EL (cell line): Measurements from ENCODE around the gene GSTO2.
"Not testable (repeated sequence)": the region's sequence is repeated elsewhere in the genome, so short reads cannot be mapped to it uniquely, and the experiment has no call there.

Experiments used
- DNase-seq: peaks from one replicate; pipeline ENCODE4 v3.0.0-alpha.2; 2016

The GSTO2 gene

DNA sequence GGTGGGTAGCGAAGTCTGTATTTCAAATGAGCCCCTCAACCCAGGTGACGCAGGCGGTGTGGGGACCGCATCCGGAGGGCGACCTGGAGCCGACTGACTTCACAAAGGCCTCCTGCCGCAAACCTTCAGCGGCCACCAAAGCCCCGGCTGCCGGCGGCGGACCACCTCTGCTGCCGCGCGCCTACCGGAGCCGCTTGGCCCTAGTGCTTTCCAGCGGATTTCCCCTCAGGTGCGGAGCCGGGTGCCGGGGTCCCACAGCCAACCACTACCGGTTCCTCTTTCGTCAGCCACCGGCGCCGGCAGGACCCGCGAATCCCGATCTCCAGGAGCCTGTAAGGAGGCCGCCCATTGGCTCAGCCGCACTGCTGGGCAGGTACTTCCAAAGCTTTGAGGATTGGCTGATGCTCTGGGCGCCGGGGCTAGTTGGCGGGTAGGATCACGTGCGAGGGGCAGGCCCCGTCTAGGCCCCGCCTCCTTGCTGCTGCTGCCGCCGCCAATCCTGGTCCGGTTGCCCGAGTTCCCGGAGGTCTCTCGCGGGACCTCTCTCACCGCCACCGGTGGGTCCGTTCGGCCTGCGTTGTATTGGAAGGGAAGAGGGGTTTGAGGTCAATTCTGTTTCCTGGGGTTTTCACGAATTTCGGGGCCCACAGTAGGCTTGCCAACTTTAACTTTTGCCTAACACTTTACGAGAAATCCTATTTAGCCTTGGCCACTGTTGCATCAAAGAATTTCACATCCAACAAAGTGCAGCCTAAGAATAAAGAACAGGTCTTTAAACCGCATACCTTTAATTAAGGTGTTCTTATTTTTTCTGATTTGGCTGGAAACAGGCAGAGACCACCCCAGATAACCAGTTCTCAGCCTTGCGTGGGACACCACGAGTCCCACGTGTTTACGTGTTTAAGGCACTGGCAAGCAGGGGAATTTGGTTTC lies at the start of gene GSTO2:
Gene GSTO2 (plus strand): TSS at position 472 of the 933 bp plus-strand sequence. CDS start 5,732 bp downstream, outside the sequence.
- DNase-seq, result no peak

DNA sequence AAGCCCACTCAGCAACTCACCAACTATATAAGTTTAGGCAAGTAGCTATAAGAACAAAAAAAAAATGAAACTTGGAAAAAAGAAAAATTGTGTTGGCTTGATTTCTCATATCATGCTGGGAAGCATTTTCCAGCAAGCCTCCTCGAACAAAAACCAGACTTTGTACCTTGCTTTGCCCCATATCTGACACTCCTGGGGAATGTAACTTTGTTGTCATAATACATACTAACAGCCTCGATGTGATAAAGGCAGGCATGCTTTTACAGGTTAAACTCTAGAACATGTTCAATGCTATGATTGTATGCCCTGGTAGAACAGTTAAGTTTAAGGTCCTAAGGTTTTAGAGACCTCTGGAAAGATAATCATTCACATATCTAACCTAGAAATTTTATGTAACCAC lies 48.5 kb upstream of the GSTO2 start:
- no peak for DNase-seq

DNA sequence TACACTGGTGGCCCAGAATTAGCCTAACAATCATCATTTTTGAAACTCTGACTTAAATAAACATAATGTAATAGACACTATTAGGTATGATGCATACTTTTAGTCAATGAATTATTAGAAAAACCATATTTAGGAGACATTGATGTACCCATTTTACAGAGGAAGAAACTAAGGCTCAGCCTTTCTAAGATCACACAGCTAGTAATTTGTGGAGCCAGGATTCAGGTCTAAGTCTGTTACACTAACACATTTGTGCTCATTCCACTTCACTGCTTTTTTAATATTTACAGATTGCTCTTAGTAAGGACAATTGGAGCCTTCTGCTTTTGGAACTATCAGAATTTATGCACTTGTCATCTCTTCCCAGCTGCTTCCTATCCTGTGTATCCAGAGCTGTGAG lies 45.7 kb upstream of the GSTO2 start:
- no peak for DNase-seq

DNA sequence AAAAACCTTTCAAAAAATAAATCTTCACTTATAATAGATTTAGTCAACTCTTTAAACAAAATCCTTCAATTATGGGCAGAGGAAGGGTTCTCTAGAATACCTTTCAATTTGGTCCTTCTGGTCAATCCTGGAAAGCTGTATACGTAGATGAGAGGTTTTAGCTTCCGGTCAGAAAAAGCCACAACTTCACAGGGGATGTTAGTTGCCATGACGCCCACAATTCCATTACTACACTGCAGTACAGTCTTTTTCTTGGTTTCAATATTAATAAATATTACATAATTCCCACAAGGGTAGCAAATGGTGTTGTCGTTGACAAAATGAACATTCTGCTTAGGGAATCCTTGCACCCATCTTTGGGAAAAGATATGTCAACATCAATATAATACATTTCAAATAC lies 38.5 kb upstream of the GSTO2 start:
- no peak for DNase-seq

DNA sequence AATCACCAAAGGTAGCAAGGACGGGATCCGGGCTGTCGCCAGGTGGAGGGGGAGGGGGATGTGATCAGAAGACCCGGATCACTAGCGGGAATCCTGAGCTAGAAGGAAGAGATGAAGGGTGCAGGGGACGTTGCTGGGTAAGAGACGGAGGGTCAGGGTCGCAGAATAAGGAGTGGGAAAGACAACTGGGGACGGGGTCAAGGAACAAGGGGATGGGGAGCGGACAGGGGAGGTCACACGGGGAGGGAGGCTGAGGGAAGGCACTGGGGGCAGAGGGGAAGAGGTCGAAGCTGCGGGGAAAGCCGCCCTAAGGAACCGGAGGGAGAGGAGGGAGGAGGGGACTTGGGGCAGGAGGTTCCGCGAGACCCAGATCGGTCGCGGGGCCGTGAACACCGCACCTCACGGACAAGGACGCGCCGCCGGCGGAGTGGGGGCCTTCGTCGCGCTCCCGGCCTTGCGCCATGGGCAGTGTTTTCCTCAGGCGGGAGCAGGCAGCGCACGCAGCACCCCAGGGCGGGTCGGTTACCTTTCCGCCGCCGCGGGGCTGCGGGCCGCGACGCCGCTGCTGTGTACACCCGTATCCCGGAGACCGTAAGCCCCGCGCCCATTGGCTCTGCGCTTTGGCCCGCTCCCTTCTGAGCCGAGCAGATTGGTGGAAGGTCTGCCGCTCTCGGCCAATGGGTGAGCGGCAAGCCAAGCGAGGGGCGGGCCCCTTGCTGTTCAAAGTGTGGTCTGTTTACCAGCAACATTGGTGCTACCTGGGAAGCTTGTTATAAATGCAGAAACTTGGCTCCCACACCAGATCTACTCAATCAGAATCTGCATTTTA lies 37.0 kb upstream of the GSTO2 start, which contains the start of gene CFAP43:
Gene CFAP43 (minus strand): TSS at position 581 of the 829 bp plus-strand sequence. CDS start 118 bp downstream, at position 463.
- DNase-seq, result peak; percentile 96

DNA sequence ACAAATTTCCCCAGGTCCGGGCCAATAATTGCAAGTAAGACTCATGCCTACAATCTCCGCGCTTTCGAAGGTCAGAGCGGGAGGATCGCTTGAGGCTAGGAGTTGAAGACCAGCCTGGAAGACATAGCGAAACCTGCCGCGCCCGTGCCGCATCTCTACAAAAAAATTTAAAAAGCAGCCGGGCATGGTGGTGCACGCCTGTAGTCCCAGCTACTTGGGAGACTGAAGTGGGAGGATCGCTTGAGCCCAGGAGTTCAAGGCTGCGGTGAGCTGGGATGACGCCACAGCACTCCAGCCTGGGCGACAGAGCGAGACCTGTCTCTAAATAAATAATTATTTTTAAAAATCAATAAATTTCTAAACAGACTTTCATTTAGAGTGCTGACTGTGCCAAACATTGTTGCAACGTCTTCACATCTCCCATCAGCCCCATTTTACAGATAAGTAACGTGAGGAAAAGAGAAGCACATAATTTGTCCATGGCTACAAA lies 36.3 kb upstream of the GSTO2 start:
- DNase-seq, result no peak

DNA sequence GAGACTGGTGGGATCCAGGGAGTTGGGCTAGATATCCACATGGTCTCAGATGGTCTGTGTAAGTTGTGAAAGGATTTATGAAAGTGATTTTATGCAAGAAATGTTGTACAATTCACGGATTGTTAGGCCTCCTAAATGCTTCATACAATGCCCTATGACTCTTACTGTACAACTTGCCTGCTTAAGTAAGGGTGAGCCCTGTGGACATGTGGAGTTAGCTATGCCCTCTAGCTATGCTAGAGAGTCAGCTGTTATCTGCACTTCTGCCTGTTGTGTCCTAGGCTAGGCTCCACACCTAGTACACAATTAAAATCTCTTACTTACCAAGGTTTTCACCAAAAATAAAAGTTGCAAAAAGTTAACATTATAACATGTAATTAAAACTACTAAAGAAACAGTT lies 35.2 kb upstream of the GSTO2 start:
- no peak for DNase-seq

DNA sequence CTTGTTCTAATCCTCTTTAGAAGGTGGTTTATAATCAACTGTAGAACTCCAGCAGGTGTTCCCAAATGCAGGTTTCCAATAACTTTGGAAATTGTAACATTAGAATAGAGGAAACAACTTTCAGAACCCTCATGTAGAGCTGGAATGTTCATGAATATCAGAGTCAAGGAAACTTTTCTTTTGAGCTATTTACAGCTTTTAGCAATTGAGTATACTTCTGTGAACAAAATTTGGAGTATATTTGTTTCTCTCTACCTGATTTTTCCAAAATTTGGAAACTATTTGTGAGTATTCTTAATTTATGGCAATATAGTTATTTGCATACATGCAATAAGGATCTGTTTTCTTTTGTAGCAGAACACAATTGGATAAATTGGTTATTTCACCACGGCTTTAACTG lies 34.0 kb upstream of the GSTO2 start:
- no peak for DNase-seq

DNA sequence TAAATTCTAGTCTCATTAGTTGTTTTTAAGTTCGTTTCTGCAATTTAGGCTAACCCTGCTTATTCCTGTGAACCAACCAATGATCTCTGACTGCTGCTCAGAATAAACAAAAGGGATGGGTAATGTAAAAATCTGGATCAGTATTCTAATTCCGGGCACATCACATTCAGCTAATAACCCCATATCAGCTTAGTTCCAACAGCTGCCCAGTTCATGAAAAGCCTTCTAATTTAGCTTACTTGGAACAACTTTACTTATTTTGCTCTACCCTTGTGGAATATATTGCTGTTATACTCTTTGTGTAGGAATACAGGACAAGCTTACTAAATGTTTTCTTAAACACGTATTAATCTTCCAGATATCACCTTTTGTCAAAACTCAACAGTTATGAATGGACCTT lies 33.2 kb upstream of the GSTO2 start:
- DNase-seq, result no peak

DNA sequence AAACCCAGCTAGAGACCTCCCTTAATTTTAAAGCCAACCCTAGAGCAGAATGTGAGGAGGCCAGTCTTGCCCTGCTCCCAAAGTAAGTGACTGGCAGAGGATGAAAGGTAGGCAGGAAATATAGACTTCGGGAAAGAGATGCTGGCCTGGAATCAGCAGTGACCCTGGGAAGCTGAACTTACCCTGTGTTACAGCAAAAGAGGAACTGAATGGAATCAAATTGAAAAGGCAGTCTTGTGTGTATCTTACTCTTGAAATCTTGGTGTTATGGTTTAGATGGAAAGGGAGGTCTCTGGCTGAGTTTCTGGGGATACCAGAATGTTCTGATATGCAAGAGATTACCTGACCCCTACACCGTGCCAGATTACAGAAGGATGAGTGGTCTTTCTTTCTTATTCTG lies 28.9 kb upstream of the GSTO2 start:
- DNase-seq, result no peak

DNA sequence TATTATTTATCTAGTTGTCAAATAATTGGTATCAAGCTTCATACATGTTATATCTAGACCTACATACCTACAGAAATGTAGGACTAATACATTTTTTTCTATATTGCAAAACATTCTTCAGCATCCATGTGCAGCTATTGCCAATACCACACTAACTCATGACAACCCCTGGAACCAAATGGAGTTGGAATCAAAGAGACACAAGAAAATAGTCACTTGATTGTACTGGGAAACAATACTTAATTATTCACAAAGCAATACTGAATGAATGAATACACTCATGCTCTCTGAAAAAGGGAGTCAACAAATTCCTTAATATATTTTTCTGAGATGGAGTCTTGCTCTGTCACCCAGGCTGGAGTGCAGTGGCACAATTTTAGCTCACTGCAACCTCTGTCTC lies 26.4 kb upstream of the GSTO2 start:
- no peak for DNase-seq

DNA sequence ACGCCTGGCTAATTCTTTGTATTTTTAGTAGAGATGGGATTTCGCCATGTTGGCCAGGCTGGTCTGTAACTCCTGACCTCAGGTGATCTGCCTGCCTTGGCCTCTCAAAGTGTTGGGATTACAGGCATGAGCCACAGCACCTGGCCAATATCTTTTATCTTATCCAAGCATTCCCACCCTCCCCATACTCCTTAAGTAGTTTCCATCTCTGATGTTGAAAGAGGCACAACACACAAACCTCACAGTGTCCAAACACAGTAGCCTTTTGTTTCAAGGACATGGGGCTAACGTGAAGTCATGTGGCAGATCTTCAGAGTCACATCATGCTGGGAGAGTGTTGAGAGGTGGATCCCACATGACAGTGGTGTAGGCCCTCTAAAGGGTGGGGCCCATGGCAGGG lies 26.0 kb upstream of the GSTO2 start:
- not testable (repeated sequence) for DNase-seq

DNA sequence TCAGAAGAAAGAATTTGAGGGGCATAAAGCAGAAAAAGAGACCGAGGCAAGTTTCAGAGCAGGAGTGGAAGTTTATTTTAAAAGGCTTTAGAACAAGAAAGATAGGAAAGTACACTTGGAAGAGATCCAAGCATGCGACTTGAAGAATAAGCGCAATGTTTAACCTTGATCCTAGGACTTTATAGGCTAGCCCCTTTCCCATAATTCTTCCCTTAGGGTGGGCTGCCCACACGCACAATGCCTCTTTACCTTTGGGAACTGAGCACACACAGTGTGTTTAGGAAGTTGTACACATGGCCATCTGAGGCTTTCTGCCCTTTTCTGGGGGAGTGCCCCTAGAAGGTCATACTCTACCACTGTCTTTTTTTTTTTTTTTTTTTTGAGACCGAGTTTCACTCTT lies 25.5 kb upstream of the GSTO2 start:
- no peak for DNase-seq

DNA sequence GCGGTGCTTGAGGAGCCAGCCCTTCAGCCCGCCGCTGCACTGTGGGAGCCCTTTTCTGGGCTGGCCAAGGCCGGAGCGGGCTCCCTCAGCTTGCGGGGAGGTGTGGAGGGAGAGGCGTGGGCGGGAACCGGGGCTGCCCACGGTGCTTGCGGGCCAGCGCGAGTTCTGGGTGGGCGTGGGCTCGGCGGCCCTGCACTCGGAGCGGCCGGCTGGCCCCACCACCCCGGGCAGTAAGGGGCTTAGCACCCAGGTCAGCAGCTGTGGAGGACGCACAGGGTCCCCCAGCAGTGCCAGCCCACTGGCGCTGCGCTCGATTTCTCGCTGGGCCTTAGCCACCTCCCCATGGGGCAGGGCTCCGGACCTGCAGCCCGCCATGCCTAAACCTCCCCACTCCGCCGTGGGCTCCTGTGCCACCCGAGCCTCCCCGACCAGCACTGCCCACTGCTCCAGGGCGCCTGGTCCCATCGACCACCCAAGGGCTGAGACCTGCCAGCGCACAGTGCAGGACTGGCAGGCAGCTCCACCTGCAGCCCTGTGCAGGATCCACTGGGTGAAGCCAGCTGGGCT lies 23.8 kb upstream of the GSTO2 start:
- DNase-seq, result no peak

DNA sequence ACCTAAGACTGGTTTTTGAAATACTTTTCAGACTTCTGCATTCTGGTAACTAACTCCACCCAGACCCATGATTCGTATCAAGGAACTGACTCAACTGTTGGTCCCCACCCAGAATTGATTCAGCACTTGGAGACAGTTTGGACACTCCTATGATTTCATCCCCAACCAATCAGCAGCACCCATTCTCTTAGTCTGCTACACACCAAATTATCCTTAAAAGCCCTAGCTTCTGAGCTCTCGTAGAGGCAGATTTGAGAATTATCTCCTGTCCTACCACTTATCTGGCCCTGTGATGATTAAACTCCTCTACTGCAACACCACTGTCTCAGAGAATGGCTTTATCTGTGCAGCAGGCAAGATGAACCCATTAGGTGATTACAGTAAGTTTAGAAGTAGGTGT lies 22.0 kb upstream of the GSTO2 start:
- peak; percentile 34 for DNase-seq

DNA sequence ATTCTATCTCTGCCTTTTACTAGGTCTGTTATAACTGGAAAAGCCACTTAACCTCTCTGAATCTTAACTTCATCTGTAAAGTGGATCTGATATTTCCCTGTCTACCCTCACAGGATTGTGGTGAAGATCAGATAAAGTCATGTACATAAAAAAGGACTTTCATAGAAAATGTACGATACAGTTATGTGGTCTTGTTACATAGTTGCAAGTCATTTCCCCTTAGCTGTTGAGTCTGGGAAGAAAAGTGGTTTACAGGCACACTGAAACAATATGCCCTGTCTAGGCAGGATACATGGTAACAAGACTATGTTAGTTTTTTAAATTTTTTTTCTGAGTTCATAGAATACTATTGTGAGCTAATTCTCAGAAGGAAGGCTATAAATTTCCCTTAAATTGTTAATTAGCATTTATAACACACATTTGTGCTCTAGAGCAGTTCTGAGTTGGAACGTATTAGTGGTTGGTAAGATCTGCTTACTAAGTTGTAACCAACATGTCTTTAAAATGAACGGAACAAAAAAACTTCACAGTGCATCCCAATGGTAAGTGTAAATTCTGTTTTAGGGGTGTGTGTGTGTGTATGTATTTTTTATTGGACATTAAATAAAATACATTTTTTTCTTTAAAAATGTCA lies 21.4 kb upstream of the GSTO2 start:
- DNase-seq, result no peak

DNA sequence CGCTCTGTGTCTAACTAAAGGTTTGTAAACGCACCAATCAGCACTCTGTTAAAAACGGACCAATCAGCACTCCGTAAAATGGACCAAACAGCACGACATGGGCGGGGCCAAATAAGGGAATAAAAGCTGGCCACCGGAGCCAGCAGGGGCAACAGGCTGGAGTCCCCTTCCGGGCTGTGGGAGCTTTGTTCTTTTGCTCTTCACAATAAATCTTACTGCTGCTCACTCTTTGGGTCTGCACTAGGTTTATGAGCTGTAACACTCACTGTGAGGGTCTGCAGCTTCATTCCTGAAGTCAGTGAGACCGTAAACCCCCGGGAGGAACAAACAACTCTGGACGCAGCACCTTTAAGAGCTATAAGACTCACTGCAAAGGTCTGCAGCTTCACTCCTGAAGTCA lies 20.1 kb upstream of the GSTO2 start:
- not testable (repeated sequence) for DNase-seq

DNA sequence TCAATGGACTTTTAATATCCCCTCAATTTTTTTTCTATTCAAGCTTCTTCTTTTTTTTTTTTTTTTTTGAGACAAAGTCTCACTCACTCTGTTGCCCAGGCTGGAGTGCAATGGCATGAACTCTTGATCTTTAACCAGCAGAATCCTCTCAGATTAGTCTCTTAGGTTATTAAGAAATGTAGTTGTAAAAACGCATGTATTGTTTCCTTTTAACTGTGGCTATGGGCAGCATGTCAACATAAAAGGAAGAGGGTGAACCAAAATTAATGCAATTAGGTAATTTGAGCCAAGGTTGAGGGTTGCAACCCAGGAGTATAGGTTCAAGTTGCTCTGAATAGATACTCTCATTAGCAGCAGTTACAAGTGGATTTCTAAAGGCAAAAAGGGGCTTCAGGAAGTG lies 18.6 kb upstream of the GSTO2 start:
- no peak for DNase-seq

DNA sequence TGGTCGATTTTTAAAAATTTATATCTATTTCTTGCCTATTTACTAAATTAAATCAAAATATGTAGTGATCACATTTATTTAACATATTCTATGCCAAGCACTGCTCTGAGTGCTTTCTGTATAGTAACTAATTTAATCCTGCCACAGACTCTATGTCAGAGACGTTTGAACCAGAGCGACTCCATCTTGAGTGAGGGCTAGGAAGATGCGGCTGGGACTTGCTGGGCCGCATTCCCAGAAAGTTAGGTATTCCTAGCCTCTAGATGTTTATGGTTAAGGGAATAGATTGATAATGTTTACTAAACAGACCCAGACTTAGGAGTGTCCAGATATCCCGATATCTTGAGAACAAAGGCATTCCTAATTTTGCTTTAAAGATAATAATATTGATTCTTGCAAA lies 17.5 kb upstream of the GSTO2 start:
- DNase-seq, result no peak

DNA sequence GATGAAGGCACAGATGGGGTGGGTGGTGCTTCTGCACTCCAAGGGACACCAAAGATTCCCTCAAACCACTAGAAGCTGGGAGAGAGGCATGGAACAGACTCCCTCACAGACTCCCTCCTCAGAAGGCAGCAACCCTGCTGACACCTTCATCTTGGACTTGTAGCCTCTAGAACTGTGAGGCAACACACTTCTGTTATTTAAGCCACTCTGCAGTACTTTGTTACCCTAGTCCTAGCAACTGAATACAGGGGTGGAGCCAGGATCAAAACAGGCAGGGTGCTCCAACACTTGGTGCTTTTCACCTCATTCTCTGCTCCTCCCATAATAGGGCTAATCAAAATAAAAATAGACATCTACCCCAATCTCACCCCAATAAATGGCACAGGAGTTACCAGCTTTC lies 16.6 kb upstream of the GSTO2 start:
- DNase-seq, result no peak

DNA sequence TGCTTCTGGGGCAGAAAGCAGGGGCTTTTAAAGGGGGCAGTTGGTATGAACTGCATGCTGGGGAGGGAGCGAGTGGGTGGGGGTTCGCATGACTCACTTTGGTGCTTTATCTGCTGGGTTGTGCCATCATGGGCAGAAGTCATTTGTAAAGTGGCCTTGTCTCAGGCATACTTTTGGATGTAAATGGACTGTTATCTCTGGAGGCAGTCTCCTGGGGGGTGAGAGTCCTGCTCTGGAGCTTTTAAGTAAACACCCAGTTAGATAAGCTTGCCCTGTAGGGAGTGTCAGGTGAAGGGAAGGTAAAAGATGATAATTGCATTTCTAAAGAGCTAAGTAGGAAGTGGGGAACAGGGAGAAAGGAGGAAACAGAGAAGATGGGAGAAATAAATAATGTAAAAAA lies 15.9 kb upstream of the GSTO2 start:
- DNase-seq, result no peak

DNA sequence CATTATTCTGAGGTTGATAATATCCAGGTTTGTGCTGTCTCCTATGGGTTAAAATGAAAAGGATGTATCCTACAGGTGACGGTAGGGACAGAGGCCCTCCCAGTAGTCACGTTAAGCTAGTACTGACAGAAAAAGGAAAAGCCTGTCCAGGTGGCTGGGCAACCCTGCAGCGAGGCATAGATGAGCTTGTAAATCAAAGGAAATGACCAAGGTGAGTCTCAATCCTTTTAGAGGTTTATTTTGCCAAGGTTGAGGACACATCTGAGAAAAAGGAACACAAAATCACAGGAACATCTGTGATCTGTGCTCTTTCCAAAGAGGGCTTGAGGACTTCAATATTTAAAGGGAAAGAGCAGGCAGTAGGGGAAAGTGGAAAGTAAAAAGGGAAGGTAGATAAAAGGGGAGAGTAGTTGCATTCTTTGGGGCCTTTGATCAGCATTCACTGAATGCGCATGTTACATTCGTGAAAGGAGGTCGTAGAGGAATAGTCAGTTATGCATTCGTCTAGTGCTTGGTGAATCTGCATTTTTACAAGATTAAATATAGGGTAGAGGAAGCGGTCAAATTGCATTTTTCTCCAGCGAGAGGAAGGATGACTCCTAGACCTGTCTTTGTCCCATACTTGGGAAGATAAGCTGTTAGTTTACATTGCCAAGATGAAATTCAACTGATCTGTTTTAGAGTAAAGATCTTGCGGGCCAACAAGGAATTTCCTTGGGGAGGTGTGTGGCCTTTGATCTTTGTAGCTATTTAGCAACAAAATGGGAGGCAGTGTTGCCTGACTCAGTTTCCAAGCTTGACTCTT lies 15.2 kb upstream of the GSTO2 start:
- DNase-seq, result peak; percentile 19
